GM12891 (cell line): ENCODE data around the gene SPA17.
A peak's percentile ranks its signal among the peaks of the same experiment; 100 is the strongest.

Experiments used
- DNase-seq: peaks from one replicate; pipeline ENCODE4 v3.0.0; 2011; ENCODE audit warnings: low spot score; ENCODE audit not compliant: insufficient read length
- FAIRE-seq: peaks from 2 replicates; lab custom pipeline; 2011; peaks lifted over from hg19 to GRCh38; lab: Jason Lieb, UNC
- PAX5 ChIP-seq: IDR thresholded peaks from 2 replicates; pipeline ENCODE4 v1.6.1; 2011; ENCODE audit warnings: low read length, moderate library complexity, mild to moderate bottlenecking; ENCODE audit not compliant: insufficient read depth, severe bottlenecking
- POLR2A ChIP-seq: IDR thresholded peaks from 2 replicates; pipeline ENCODE4 v1.6.1; 2011; ENCODE audit warnings: low read depth, low read length, control low read depth
- POLR2AphosphoS5 ChIP-seq: IDR thresholded peaks from 2 replicates; pipeline ENCODE4 v1.6.1; 2011; ENCODE audit warnings: low read depth, low read length, control low read depth
- POU2F2 ChIP-seq: IDR thresholded peaks from 2 replicates; pipeline ENCODE4 v1.6.1; 2011; ENCODE audit warnings: low read depth, mild to moderate bottlenecking, control low read depth, low read length, moderate library complexity
- SPI1 ChIP-seq: IDR thresholded peaks from 2 replicates; pipeline ENCODE4 v1.6.1; 2011; ENCODE audit warnings: low read depth, low read length, control low read depth
- TAF1 ChIP-seq: IDR thresholded peaks from 2 replicates; pipeline ENCODE4 v1.6.1; 2011; ENCODE audit warnings: low read depth, low read length, control low read depth

The SPA17 gene

DNA sequence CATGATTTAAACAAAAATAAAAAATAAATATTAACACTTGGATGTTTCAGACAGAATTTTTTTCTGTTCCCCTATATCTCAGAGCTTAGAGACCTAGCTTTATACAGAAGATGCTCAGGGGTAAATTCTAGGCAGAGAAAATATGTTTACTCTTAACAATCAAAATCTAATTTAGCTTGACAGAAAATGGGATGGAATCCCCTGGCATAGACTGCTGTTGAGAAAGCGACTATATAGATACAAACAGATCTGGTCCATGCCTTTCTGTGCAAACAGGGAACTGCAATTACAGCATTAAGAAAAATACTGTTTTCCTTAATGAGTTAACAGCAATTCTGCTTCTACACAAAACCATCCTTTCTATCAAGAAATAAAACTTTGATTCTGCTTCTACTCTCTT lies 14.7 kb upstream of the SPA17 start:
- no peak for DNase-seq
- TF ChIP-seq POLR2AphosphoS5 (no peak), POU2F2 (no peak), TAF1 (no peak), SPI1 (no peak), POLR2A (no peak), PAX5 (no peak)
- FAIRE-seq, result no peak

GRCh38 chr11:124661553-124661952 lies 12.2 kb upstream of the SPA17 start:
- FAIRE-seq (no peak), DNase-seq (no peak)
- TF ChIP-seq POLR2A (no peak), SPI1 (no peak), POU2F2 (no peak)

DNA sequence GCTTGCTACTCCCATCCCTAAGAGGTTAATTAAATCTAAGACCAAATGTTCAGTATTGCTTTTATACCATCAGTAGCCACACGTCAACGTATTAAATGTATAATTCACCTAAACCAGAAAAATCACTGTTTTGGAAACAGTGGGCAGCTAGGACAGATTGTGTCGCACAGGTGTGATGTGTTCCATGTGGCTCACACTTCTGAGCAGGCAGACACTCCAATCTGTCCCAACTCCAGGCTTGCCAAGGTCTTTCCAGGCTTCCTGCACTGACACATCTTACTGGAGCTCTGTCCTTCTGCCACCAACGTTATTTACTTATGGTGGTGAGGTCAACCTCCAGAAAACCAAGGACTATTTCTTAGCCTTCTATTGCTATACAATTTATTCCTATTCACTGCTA lies 11.6 kb upstream of the SPA17 start:
- DNase-seq (no peak), FAIRE-seq (no peak)

GRCh38 chr11:124663861-124664260 lies 9.8 kb upstream of the SPA17 start:
- FAIRE-seq, result no peak
- DNase-seq, result no peak
- TF ChIP-seq POLR2AphosphoS5 (no peak), POU2F2 (no peak), PAX5 (no peak), SPI1 (no peak), TAF1 (no peak), POLR2A (no peak)

More for the DNA sequence above, 11.6 kb upstream of the SPA17 start:
- TF ChIP-seq SPI1 (no peak), POLR2AphosphoS5 (no peak), POLR2A (no peak), PAX5 (no peak), TAF1 (no peak), POU2F2 (no peak)

DNA sequence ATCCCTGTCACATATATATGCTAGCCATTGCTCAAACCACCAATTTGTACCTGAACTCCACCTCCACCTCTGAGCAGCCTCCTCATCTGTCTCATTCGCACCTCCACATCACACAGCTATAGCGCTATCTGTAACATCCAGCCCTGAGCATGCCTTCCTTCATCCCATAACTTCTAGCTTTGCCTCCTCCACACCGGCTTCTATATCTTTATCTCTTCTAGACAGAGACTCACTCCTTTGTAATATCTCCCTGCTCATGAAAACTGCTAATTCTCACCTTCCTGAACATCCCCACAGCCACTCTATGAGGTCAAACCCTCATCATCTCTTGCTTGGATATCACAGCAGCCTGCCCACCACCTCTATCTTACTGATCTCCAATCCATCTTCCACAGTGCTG lies 6.1 kb upstream of the SPA17 start:
- FAIRE-seq (no peak), DNase-seq (no peak)
- TF ChIP-seq POLR2A, result no peak
- TF ChIP-seq PAX5, result no peak
- no peak for TF ChIP-seq SPI1
- TF ChIP-seq POLR2AphosphoS5, result no peak
- TF ChIP-seq POU2F2, result no peak
- no peak for TF ChIP-seq TAF1

DNA sequence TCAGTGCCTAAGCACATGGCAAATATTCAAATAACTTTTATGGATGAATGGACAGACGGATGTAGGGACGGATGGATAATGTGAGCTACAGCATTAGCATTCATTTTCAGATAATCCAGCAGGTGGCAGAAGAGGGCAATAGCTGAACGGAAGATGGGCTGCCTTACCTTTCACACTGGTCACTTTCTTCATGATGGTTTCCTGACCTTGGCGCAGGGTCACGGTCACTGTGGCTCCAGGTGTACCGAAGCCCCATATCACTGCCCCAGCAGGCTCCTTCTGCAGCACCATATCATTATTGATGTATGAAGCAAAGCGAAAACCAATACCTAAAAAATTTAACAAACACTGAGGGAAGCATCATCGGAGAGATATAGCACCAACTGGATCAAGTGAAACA lies 4.5 kb upstream of the SPA17 start:
- DNase-seq (no peak), FAIRE-seq (peak; percentile 93)
- TF ChIP-seq SPI1 (no peak), POLR2AphosphoS5 (no peak), PAX5 (no peak), POU2F2 (peak; percentile 67; the same call in 1 of the 2 replicates), POLR2A (no peak), TAF1 (no peak)

- TF ChIP-seq POLR2A, result no peak
- TF ChIP-seq PAX5, result no peak
- no peak for TF ChIP-seq SPI1
- TF ChIP-seq TAF1, result no peak
- TF ChIP-seq POLR2AphosphoS5, result no peak
- FAIRE-seq, result peak; percentile 81
- DNase-seq, result no peak
Observed at GRCh38 chr11:124670732-124671131, 3.0 kb upstream of the SPA17 start.

GRCh38 chr11:124672536-124673215 lies 1.0 kb upstream of the SPA17 start:
- no peak for TF ChIP-seq SPI1
- TF ChIP-seq POLR2AphosphoS5, result no peak
- TF ChIP-seq POLR2A, result no peak
- TF ChIP-seq POU2F2, result no peak
- no peak for TF ChIP-seq TAF1
- TF ChIP-seq PAX5, result no peak
- no peak for FAIRE-seq
- DNase-seq, result no peak

GRCh38 chr11:124674168-124674517 lies 439 bp downstream of the SPA17 start:
- TF ChIP-seq POLR2AphosphoS5 (no peak), POU2F2 (no peak), SPI1 (no peak), POLR2A (no peak), PAX5 (no peak), TAF1 (no peak)
- DNase-seq, result no peak
- no peak for FAIRE-seq

DNA sequence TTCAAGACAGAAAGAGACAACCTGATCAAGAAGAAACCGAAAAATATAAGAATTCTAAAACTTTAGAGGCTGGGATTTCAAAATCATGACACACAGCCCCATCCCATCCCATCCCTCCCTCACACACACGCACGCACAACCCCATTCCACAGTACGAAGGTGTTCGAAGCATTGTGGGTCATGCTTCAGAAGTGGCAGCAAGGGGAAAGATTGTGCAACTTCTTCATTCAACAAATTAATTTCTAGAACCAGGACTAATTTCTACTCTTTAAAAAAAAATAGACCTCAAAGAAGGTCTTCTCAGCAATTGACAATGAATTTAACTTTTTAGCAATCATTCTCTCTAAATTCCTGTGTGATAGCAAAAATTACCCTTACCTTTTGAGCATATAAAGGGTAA lies 867 bp downstream of the SPA17 start:
- DNase-seq (no peak), FAIRE-seq (no peak)
- TF ChIP-seq POLR2AphosphoS5 (no peak), SPI1 (no peak), POLR2A (no peak), PAX5 (no peak), POU2F2 (no peak), TAF1 (no peak)
